WERI-Rb-1 (cell line): ENCODE data around the gene SEC14L6.
"Not testable (repeated sequence)": the region's sequence is repeated elsewhere in the genome, so short reads cannot be mapped to it uniquely, and the experiment has no call there.

Source experiments
- DNase-seq: peaks from one replicate; pipeline ENCODE4 v3.0.0-alpha.2; 2020
- H3K27ac ChIP-seq: fragments of 250-450 bp; sonication (Bioruptor Pico); 2 replicates; pipeline ENCODE4 v1.5.1; 2020; ENCODE audit warnings: mild to moderate bottlenecking, moderate library complexity
- H3K27me3 ChIP-seq: fragments of 250-450 bp; sonication (Bioruptor Pico); 2 replicates; pipeline ENCODE4 v1.5.1; 2021; ENCODE audit warnings: mild to moderate bottlenecking, low read depth, moderate library complexity; ENCODE audit not compliant: insufficient read depth, severe bottlenecking
- H3K36me3 ChIP-seq: fragments of 250-450 bp; sonication (Bioruptor Pico); 2 replicates; pipeline ENCODE4 v1.5.1; 2020; ENCODE audit warnings: mild to moderate bottlenecking, moderate library complexity
- H3K4me3 ChIP-seq: 2 replicates; pipeline ENCODE4 v1.5.1; 2011; ENCODE audit warnings: low read depth, mild to moderate bottlenecking, control low read depth, low read length
- H3K9me3 ChIP-seq: fragments of 250-450 bp; sonication (Bioruptor Pico); 2 replicates; pipeline ENCODE4 v1.5.1; 2021; ENCODE audit warnings: mild to moderate bottlenecking, moderate library complexity; ENCODE audit not compliant: severe bottlenecking
- TF ChIP-seq, protein P1 (sequence below): IDR thresholded peaks from 2 replicates; pipeline ENCODE4 v1.5.1; 2011; ENCODE audit warnings: low read depth, mild to moderate bottlenecking, control low read depth, inconsistent platforms, low read length

SEC14L6 gene

DNA sequence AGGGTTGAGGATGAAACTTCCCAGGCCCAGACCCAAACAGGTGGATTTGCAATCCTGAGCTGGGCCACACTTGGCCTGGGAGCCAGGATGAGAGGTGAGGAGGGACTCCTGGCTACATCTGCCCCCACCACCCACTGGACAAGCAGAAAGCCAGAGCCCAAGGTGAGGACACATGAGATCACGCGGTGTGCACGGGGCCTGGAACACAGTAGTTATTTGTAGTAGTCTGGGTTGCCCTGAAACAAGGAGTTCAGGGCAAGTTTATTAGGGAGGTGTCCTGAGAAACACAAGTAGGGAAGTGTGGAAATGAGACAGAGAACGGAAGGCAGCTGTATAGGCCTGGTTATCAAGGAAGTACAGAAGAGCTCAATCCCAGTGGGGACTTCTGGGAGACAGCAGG is 647 bp upstream of the SEC14L6 start:
- no peak for DNase-seq
- Histone ChIP-seq H3K27ac (no peak overlapping the region), H3K4me3 (no peak overlapping the region), H3K27me3 (no peaks in the 10 kb centered on the region), H3K36me3 (no peaks in the 10 kb centered on the region), H3K9me3 (no peaks in the 10 kb centered on the region)
- TF ChIP-seq, protein P1, sequence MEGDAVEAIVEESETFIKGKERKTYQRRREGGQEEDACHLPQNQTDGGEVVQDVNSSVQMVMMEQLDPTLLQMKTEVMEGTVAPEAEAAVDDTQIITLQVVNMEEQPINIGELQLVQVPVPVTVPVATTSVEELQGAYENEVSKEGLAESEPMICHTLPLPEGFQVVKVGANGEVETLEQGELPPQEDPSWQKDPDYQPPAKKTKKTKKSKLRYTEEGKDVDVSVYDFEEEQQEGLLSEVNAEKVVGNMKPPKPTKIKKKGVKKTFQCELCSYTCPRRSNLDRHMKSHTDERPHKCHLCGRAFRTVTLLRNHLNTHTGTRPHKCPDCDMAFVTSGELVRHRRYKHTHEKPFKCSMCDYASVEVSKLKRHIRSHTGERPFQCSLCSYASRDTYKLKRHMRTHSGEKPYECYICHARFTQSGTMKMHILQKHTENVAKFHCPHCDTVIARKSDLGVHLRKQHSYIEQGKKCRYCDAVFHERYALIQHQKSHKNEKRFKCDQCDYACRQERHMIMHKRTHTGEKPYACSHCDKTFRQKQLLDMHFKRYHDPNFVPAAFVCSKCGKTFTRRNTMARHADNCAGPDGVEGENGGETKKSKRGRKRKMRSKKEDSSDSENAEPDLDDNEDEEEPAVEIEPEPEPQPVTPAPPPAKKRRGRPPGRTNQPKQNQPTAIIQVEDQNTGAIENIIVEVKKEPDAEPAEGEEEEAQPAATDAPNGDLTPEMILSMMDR, result no peak

DNA sequence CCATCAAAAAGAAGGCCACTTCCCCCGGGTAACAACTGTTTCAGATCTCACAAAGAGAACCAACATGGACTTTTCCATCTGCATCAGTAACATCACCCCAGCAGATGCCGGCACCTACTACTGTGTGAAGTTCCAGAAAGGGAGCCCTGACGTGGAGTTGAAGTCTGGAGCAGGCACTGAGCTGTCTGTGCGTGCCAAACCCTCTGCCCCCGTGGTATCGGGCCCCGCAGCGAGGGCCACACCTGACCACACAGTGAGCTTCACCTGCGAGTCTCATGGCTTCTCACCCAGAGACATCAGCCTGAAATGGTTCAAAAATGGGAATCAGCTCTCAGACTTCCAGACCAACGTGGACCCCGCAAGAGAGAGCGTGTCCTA is 3.7 kb downstream of the SEC14L6 start:
- Histone ChIP-seq H3K27me3 (no peaks in the 10 kb centered on the region), H3K36me3 (no peaks in the 10 kb centered on the region), H3K27ac (no peak overlapping the region), H3K9me3 (no peaks in the 10 kb centered on the region), H3K4me3 (no peak overlapping the region)
- no peak for DNase-seq
- TF ChIP-seq, protein P1, result no peak

- TF ChIP-seq, protein P1, result no peak
- H3K4me3 ChIP-seq, result no peak overlapping the region
Measured at GRCh38 chr22:30541961-30542810, 4.4 kb downstream of the SEC14L6 start.

DNA sequence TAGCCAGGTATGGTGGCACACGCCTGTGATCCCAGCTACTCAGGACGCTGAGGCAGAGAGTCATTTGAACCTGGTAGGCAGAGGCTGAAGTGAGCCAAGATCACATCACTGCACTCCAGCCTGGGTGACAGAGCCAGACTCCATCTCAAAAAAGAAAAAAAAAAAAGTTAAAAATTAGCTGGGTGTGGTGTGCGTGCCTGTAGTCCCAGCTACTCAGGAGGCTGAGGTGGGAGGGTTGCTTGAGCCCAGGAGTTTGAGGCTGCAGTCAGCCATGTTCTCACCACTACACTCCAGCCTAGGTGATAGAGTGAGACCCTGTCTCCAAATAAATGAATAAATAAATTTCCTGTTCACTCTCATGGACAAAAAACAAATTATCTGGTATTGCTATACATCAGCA is 5.0 kb downstream of the SEC14L6 start:
- not testable (repeated sequence) for H3K27ac ChIP-seq, H3K4me3 ChIP-seq, H3K9me3 ChIP-seq, H3K27me3 ChIP-seq, DNase-seq, H3K36me3 ChIP-seq

More at GRCh38 chr22:30541961-30542810, 4.4 kb downstream of the SEC14L6 start:
- Histone ChIP-seq H3K36me3 (no peaks in the 10 kb centered on the region), H3K27ac (no peak overlapping the region), H3K9me3 (no peaks in the 10 kb centered on the region), H3K27me3 (no peaks in the 10 kb centered on the region)
- no peak for DNase-seq

- TF ChIP-seq, protein P1, result no peak
- no peak overlapping the region for H3K27ac ChIP-seq
- no peaks in the 10 kb centered on the region for H3K9me3 ChIP-seq
- no peaks in the 10 kb centered on the region for H3K36me3 ChIP-seq
- H3K27me3 ChIP-seq, result no peaks in the 10 kb centered on the region
- no peak for DNase-seq
- no peak overlapping the region for H3K4me3 ChIP-seq
Measured at GRCh38 chr22:30539368-30539767, 7.2 kb downstream of the SEC14L6 start.

DNA sequence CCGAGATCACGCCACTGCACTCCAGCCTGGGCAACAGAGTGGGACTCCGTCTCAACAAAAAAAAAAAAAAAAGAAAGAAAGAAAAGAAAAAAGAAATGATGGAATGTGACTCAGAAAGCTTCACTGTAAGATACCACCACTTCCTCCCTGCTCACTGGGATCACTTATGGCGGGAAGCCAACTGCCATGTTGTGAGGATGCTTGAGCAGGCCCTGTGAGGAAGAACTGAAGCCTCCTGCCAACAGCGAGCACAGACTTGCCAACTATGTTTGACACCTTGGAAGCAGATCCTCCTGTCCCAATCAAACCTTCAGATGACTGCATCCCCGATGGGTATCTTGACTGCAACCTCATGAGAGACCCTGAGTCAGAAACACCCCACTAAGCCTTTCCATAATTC is 8.3 kb downstream of the SEC14L6 start:
- TF ChIP-seq, protein P1, result no peak
- Histone ChIP-seq H3K9me3 (no peaks in the 10 kb centered on the region), H3K4me3 (no peak overlapping the region), H3K27me3 (no peaks in the 10 kb centered on the region), H3K27ac (no peak overlapping the region), H3K36me3 (no peaks in the 10 kb centered on the region)
- no peak for DNase-seq
